ENCODE results near the gene BBOF1.

Gene BBOF1

DNA sequence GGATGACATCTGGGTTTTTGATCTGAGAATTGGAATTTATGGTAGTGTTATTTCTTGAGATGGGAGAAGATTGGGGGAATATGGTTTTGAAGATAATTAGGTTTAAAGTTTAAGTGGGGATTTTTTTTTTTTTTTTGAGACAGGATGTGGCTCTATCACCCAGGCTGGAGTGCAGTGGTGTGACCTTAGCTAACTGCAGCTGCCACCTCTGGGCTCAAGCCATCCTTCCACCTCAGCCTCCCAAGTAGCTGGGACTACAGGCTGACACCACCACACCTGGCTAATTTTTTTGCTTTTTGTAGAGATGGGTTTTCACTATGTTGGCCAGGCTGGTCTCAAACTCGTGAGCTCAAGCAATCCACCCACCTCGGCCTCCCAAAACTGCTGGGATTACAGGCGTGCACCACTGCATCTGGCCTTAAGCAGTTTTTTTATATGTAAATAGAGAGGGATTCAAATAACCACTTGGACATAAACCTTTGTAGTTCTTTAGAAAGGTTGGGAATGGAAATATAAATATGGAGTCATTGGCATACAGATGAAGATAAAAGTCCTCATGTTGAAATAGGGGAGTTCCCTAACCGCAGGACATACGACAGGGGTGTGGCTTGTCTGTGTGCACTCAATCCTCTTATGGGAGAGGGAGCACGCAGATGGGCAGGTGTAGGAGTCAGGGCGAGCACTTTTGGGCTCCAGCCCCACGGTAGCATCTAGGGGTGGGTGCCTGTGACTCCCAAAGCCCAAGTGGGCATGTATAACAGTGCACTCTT is 70.3 kb downstream of the BBOF1 start:
- no peak for DNase-seq (ENCODE audit: low spot score)

GRCh38 chr14:74105381-74105780 is 86.2 kb downstream of the BBOF1 start:
- DNase-seq (ENCODE audit: low spot score) = no peak

DNA sequence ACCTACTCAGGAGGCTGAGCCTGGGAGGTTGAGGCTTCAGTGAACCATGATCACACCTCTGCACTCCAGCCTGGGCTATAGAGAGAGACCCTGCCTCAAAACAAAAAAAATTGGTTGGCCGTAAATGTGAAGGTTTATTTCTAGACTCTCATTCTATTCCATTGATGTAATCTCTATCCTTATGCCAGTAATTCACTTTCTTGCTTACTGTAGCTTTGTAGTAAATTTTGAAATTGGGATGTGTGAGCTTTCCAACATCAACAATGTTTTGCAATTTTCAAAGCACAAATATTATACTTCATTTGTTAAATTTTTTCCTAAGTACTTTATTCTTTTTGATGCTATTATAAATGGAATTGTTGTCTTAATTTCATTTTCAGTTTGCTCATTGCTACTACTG is 90.2 kb downstream of the BBOF1 start:
- DNase-seq (ENCODE audit: low spot score) = no peak

DNA sequence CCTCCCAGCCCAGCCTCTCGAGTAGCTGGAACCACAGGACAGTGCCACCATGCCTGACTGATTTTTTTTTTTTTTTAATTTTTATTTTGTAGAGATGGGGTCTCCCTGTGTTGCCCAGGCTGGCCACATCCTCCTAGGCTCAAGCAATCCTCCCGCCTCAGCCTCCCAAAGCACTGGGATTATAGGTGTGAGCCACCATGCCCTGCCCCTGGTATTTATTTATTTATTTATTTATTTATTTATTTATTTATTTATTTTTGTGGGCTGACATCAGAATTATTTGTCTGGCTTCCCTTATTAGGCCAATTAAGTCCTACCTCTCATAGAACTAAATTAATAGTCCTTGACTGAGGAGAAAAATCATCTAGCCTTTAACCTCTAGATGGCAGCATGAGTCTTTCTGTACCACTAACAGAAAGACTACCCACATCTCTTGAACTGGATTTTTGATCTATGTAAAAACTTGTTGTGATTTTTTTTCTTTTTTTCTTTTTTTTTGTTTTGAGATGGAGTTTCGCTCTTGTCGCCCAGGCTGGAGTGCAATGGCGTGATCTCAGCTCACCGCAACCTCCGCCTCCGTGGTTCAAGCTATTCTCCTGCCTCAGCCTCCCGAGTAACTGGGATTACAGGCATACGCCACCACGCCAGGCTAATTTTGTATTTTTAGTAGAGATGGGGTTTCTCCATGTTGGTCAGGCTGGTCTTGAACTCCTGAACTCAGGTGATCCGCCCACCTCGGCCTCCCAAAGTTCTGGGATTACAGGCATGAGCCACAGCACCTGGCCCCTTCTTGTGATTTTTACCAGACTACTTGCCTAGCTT is 92.5 kb downstream of the BBOF1 start:
- peak; percentile 28 for DNase-seq (ENCODE audit: low spot score)

Data from HuH-7.5 (cell line).